KMS-11 (cell line): Measurements from ENCODE around the gene BRD7.

ENCODE experiments used
- H2AFZ ChIP-seq: fragments of 200-600 bp; sonication (generic); 2 replicates; pipeline ENCODE4 v1.6.1; 2016; ENCODE audit warnings: antibody characterized with exemption, mixed run types, low read depth
- H3K27ac ChIP-seq: fragments of 200-600 bp; sonication (generic); 2 replicates; pipeline ENCODE4 v1.6.1; 2016; ENCODE audit warnings: mild to moderate bottlenecking, mixed run types
- H3K27me3 ChIP-seq: fragments of 200-600 bp; sonication (generic); 2 replicates; pipeline ENCODE4 v1.6.1; 2017; ENCODE audit warnings: mild to moderate bottlenecking, low read depth, mixed run types, moderate library complexity; ENCODE audit not compliant: insufficient read depth
- H3K36me3 ChIP-seq: fragments of 200-600 bp; sonication (generic); 2 replicates; pipeline ENCODE4 v1.6.1; 2017; ENCODE audit warnings: mild to moderate bottlenecking, mixed run types; ENCODE audit not compliant: insufficient read depth
- H3K4me1 ChIP-seq: fragments of 200-600 bp; sonication (generic); 2 replicates; pipeline ENCODE4 v1.6.1; 2016; ENCODE audit warnings: mild to moderate bottlenecking, low read depth, mixed run types; ENCODE audit not compliant: poor library complexity, severe bottlenecking
- H3K4me2 ChIP-seq: fragments of 200-600 bp; sonication (generic); 2 replicates; pipeline ENCODE4 v1.7.0; 2016; ENCODE audit warnings: mild to moderate bottlenecking, mixed run types
- H3K4me3 ChIP-seq: fragments of 200-600 bp; sonication (generic); IDR thresholded peaks from 2 replicates; pipeline ENCODE4 v1.6.1; 2017; ENCODE audit warnings: low read depth, low read length, mixed read lengths; ENCODE audit not compliant: insufficient read depth
- H3K79me2 ChIP-seq: fragments of 200-600 bp; sonication (generic); 2 replicates; pipeline ENCODE4 v1.6.1; 2016; ENCODE audit warnings: low read depth, mixed run types; ENCODE audit not compliant: insufficient read depth
- H3K9ac ChIP-seq: fragments of 200-600 bp; sonication (generic); 2 replicates; pipeline ENCODE4 v1.6.1; 2016; ENCODE audit warnings: mild to moderate bottlenecking, mixed run types
- H4K20me1 ChIP-seq: fragments of 200-600 bp; sonication (generic); 2 replicates; pipeline ENCODE4 v1.6.1; 2016; ENCODE audit warnings: mild to moderate bottlenecking, mixed run types; ENCODE audit not compliant: insufficient read depth
- CTCF ChIP-seq: fragments of 200-600 bp; sonication (generic); conservative IDR thresholded peaks from 2 replicates; pipeline ENCODE4 v1.6.1; 2017; ENCODE audit warnings: low read depth, mild to moderate bottlenecking, antibody characterized with exemption, low read length, moderate library complexity, mixed read lengths

The BRD7 gene

GRCh38 chr16:50275428-50276325, 93.1 kb downstream of the BRD7 start:
- peaks cover 34% of the 10 kb centered on the region for H3K4me1 ChIP-seq
- H3K79me2 ChIP-seq = peaks cover 25% of the 10 kb centered on the region; the same call in 1 of the 2 replicates
- no peaks in the 10 kb centered on the region for H3K27me3 ChIP-seq
- no peaks in the 10 kb centered on the region for H3K36me3 ChIP-seq
- no peak overlapping the region for H2AFZ ChIP-seq
- no peak overlapping the region for H3K4me3 ChIP-seq
- peak overlapping the region; percentile 78; the same call in 1 of the 2 replicates for H3K4me2 ChIP-seq
- H4K20me1 ChIP-seq = no peaks in the 10 kb centered on the region
- no peak for TF ChIP-seq CTCF
- no peak overlapping the region; the same call in 1 of the 2 replicates for H3K9ac ChIP-seq
- H3K27ac ChIP-seq = no peak overlapping the region; the same call in 1 of the 2 replicates

- Histone ChIP-seq H3K4me3 (no peak overlapping the region), H3K4me2 (peak overlapping the region; percentile 78), H2AFZ (no peak overlapping the region), H3K27ac (peak overlapping the region; percentile 77; the same call in 1 of the 2 replicates), H3K4me1 (peaks cover 31% of the 10 kb centered on the region), H3K9ac (peak overlapping the region; percentile 90; the same call in 1 of the 2 replicates), H3K79me2 (peaks cover 18% of the 10 kb centered on the region; the same call in 1 of the 2 replicates), H4K20me1 (no peaks in the 10 kb centered on the region), H3K36me3 (no peaks in the 10 kb centered on the region), H3K27me3 (no peaks in the 10 kb centered on the region)
- no peak for TF ChIP-seq CTCF
Observed at GRCh38 chr16:50275098-50275415, 93.7 kb downstream of the BRD7 start.

GRCh38 chr16:50274326-50275097, 94.3 kb downstream of the BRD7 start:
- Histone ChIP-seq H2AFZ (peak overlapping the region; percentile 44; the same call in 1 of the 2 replicates), H3K4me2 (peak overlapping the region; percentile 78), H4K20me1 (no peaks in the 10 kb centered on the region), H3K9ac (peak overlapping the region; percentile 90), H3K4me1 (peaks cover 31% of the 10 kb centered on the region), H3K27ac (peak overlapping the region; percentile 77), H3K36me3 (no peaks in the 10 kb centered on the region), H3K27me3 (no peaks in the 10 kb centered on the region), H3K4me3 (no peak overlapping the region), H3K79me2 (peaks cover 14% of the 10 kb centered on the region; the same call in 1 of the 2 replicates)
- TF ChIP-seq CTCF = no peak

GRCh38 chr16:50273888-50274325, 94.9 kb downstream of the BRD7 start:
- peaks cover 14% of the 10 kb centered on the region; the same call in 1 of the 2 replicates for H3K79me2 ChIP-seq
- no peak overlapping the region for H3K4me3 ChIP-seq
- H3K36me3 ChIP-seq = no peaks in the 10 kb centered on the region
- H3K27me3 ChIP-seq = no peaks in the 10 kb centered on the region
- H3K9ac ChIP-seq = peak overlapping the region; percentile 90
- peaks cover 31% of the 10 kb centered on the region for H3K4me1 ChIP-seq
- H2AFZ ChIP-seq = peak overlapping the region; percentile 22; the same call in 1 of the 2 replicates
- no peak for TF ChIP-seq CTCF
- peak overlapping the region; percentile 68 for H3K4me2 ChIP-seq
- H3K27ac ChIP-seq = peak overlapping the region; percentile 77
- no peaks in the 10 kb centered on the region for H4K20me1 ChIP-seq
